ENCODE measurements around the gene MNX1. TPM values are rescaled to one million over a fixed set of nuclear protein-coding genes. Genes with fewer than 3 reads are reported as not detected.

The MNX1 gene
- total RNA-seq, 2 experiments from 2014 or later: 4.4 to 4.7 TPM

DNA sequence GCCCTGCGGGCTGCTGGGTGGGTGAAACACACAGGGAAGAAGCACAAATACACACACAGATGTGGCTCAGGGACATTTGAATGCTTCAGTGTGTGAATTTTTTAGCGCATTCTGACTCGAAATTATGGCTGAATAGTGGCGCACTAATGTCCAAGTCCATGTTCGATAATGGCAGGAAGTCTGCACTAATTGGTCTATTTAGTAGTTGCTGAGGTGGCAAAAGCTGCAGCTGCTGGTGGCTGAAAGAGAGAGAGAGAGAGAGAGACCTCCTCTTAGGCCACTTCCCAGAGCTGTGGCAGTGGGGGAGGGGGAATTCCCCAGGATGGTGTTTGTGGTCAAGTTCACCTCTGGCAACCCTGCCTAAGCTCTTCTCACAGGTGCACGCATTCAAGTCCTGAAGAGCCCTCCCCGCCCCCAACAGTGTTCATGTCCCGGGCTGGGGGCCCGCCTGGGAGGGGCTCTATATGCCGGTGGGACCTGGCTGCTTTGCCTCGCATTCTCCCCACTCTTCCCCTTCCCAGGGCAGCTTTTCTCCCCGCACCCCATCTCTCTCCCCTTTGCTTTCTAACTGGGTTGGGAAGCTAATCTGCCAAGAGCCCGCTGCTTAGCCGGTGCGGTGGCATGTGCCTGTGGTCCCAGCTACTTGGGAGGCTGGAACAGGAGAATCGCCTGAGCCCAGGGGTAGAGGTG lies 6.0 kb upstream of the MNX1 start:
- H3K4me1 ChIP-seq (ENCODE audit: insufficient read depth, low read length, poor library complexity, severe bottlenecking): peaks cover 29% of the 10 kb centered on the region
- H3K4me3 ChIP-seq (ENCODE audit: low read depth, low read length, poor library complexity, severe bottlenecking): no peak overlapping the region
- H3K4me2 ChIP-seq (ENCODE audit: low read length): peak overlapping the region; percentile 42
- TF ChIP-seq EZH2phosphoT487 (IDR thresholded peaks at IDR 0.05; ENCODE audit: borderline replicate concordance, low read depth, low read length) (no peak), CTCF (conservative IDR thresholded peaks at IDR 0.05; ENCODE audit: low read length) (no peak)
- DNase-seq (ENCODE audit: low spot score): peak; percentile 47
- intact Hi-C loops (cut with micrococcal nuclease; ENCODE audit: unreplicated experiment): no loop called here
- ChIA-PET CTCF (ENCODE audit: unreplicated experiment) (no interaction called here), POLR2A (interaction anchor here (0.7 kb wide), 1 partner anchor 355 kb away, joined by 3 read pairs; no protein-coding TSS in a partner anchor)
- H2AFZ ChIP-seq (ENCODE audit: low read length): peak overlapping the region; percentile 33; the same call in 1 of the 2 replicates
- H4K20me1 ChIP-seq (ENCODE audit: insufficient read depth, low read length): no peaks in the 10 kb centered on the region
- no peaks in the 10 kb centered on the region for H3K36me3 ChIP-seq (ENCODE audit: insufficient read depth, low read length)
- no peaks in the 10 kb centered on the region for H3K9me2 ChIP-seq (ENCODE audit: insufficient read depth, low read length)
- BruUV-seq (replicated peaks): no TSS peak
- no peak overlapping the region for H3K27ac ChIP-seq (ENCODE audit: low read depth, low read length, poor library complexity, severe bottlenecking)
- H3K9me3 ChIP-seq (ENCODE audit: low read length): no peaks in the 10 kb centered on the region
- no peaks in the 10 kb centered on the region for H3K79me2 ChIP-seq (ENCODE audit: insufficient read depth, low read depth, low read length)

DNA sequence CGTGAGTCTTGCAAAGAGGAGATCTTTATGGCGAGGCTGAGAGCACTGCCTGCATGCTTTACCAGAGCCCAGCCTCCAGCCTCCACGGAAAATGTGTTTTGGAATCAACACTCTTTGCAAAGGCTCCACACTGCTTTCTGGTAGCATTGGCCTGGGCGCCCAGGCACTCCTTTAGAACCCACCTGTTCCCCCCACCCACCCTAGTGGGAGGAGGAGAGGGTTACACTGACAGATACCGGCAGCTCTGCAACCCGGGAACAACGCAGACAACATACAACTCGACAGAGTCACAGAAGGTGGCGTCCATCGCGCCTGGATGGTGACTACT lies 5.5 kb upstream of the MNX1 start:
- no peaks in the 10 kb centered on the region for H4K20me1 ChIP-seq (ENCODE audit: insufficient read depth, low read length)
- peak overlapping the region; percentile 33; the same call in 1 of the 2 replicates for H2AFZ ChIP-seq (ENCODE audit: low read length)
- peaks cover 34% of the 10 kb centered on the region for H3K4me1 ChIP-seq (ENCODE audit: insufficient read depth, low read length, poor library complexity, severe bottlenecking)
- CTCF ChIA-PET (ENCODE audit: unreplicated experiment): no interaction called here
- intact Hi-C loops (cut with micrococcal nuclease; ENCODE audit: unreplicated experiment): no loop called here
- DNase-seq (ENCODE audit: low spot score): no peak
- peak overlapping the region; percentile 42 for H3K4me2 ChIP-seq (ENCODE audit: low read length)
- H3K9me2 ChIP-seq (ENCODE audit: insufficient read depth, low read length): no peaks in the 10 kb centered on the region
- TF ChIP-seq CTCF (conservative IDR thresholded peaks at IDR 0.05; ENCODE audit: low read length) (no peak), EZH2phosphoT487 (IDR thresholded peaks at IDR 0.05; ENCODE audit: borderline replicate concordance, low read depth, low read length) (no peak)
- no peak overlapping the region for H3K27ac ChIP-seq (ENCODE audit: low read depth, low read length, poor library complexity, severe bottlenecking)
- no peaks in the 10 kb centered on the region for H3K36me3 ChIP-seq (ENCODE audit: insufficient read depth, low read length)
- H3K9me3 ChIP-seq (ENCODE audit: low read length): no peaks in the 10 kb centered on the region
- no peak overlapping the region for H3K4me3 ChIP-seq (ENCODE audit: low read depth, low read length, poor library complexity, severe bottlenecking)
- POLR2A ChIA-PET: interaction anchor here (0.5 to 0.7 kb wide), 2 partner anchors 22 to 355 kb away, joined by 3 read pairs; no protein-coding TSS in a partner anchor
- no peaks in the 10 kb centered on the region for H3K79me2 ChIP-seq (ENCODE audit: insufficient read depth, low read depth, low read length)
- BruUV-seq (replicated peaks): no TSS peak

Data from OCI-LY7 (cell line).